DMS153 treated with DMSO at 0.1 percent for 48 hours (cell line): Measurements from ENCODE around the gene DBP.
"Not testable (repeated sequence)": the region's sequence is repeated elsewhere in the genome, so short reads cannot be mapped to it uniquely, and the experiment has no call there.

Source experiments
- DNase-seq: peaks from one replicate; lab custom pipeline; 2025; ENCODE audit not compliant: unreplicated experiment; lab: John Stamatoyannopoulos, UW

DBP gene

GRCh38 chr19:48636859-48637448 lies at the start of gene DBP:
Gene DBP, minus strand, starts transcription at chr19:48637379. Its CDS starts 385 bp downstream, at chr19:48636994.
- DNase-seq, result no peak

DNA sequence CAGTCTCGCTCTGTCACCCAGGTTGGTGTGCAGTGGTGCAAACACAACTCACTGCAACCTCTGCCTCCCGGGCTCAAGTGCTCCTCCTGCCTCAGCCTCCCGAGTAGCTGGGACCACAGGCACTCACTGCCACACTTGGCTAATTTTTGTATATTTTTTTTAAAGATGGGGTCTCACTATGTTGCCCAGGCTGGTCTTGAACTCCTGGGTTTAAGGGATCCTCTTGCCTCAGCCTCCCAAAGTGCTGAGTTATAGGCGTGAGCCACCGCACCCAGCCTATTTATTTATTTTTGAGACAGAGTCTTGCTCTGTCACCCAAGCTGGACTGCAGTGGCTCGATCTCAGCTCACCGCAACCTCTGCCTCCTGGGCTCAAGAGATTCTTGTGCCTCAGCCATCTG lies 49.5 kb upstream of the DBP start:
- DNase-seq, result not testable (repeated sequence)

GRCh38 chr19:48686088-48686487 lies 48.9 kb upstream of the DBP start:
- DNase-seq, result no peak

GRCh38 chr19:48685583-48685982 lies 48.4 kb upstream of the DBP start:
- DNase-seq, result no peak

GRCh38 chr19:48683349-48683748 lies 46.2 kb upstream of the DBP start:
- DNase-seq, result peak; percentile 47

GRCh38 chr19:48681127-48681470 lies 43.9 kb upstream of the DBP start:
- DNase-seq, result no peak

DNA sequence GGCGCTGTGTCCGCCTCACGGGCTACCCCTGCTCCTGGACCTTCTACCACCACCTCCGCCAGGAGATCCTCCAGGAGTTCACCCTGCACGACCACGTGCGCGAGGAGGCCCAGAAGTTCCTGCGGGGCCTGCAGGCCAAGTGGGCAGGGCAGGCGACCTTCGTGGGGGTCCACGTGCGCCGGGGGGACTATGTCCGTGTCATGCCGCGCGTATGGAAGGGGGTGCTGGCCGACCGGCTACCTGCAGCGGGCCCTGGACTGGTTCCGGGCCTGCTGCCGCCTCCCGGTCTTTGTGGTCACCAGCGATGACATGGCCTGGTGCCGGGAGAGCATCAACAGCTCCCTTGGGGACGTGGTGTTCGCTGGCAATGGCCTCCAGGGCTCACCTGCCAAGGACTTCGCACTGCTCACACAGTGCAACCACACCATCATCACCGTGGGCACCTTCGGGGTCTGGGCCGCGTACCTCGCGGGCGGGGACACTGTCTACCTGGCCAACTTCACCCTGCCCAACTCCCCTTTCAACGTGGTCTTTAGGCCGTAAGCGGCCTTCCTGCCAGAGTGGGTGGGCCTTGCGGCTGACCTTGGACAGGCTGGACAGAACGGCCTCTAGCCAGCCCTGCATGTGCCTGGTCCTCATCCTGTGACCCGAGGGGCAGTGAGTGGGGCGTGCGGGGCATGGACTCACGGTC lies 43.4 kb upstream of the DBP start:
- DNase-seq, result no peak

DNA sequence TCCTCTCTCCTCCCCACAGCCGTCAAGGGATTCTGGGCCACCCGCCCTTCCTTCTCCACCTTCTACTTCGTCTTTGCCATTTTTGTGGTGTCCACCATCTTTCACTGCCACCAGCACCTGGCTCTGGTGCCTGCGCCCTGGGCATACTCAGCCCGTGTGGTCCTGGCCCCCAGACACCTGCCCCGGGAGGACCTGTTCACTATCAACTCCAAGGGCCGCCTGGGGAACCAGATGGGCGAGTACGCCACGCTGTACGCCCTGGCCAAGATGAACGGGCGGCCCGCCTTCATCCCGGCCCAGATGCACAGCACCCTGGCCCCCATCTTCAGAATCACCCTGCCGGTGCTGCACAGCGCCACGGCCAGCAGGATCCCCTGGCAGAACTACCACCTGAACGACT lies 42.8 kb upstream of the DBP start:
- not testable (repeated sequence) for DNase-seq

DNA sequence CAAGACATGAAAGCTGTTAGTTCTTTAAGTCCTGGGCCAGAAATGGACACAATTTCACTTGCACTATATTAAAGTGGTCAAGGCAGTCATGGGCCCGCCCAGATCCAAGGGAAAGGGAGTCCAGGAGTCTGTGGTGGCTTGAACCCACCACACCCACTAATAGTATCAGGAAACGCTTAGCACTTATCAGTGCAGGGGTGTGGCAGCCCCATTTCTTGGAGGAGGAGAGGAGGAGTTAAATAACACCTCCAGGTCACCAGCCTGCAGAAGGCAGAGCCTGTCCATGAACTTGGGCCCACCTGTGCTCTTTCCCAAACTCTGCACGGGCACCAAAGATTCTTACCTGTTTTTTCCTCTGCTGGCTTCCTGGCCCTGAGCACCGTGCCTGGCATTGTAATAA lies 41.0 kb upstream of the DBP start:
- no peak for DNase-seq

- DNase-seq, result no peak
These were observed 39.7 kb upstream of the DBP start for GRCh38 chr19:48676887-48677286.

DNA sequence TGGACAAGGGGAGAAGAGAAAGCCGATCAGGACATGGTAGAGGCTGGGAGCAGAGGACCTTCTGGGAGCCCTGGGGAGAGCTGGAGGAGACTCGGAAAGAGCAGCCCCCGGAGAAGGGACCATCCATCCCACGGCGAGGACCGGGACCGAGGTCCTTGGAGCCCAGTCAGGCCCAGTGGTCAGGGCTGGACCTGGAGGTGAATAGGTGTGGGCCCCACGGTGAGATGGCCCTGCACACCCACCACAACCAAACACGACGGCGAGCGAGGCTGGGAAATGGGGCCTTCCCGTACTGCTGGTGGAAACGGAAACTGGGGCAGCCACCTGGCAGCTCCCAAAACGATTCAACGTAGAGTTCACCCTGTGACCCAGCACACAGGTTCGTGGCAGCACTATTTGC lies 39.3 kb upstream of the DBP start:
- no peak for DNase-seq

DNA sequence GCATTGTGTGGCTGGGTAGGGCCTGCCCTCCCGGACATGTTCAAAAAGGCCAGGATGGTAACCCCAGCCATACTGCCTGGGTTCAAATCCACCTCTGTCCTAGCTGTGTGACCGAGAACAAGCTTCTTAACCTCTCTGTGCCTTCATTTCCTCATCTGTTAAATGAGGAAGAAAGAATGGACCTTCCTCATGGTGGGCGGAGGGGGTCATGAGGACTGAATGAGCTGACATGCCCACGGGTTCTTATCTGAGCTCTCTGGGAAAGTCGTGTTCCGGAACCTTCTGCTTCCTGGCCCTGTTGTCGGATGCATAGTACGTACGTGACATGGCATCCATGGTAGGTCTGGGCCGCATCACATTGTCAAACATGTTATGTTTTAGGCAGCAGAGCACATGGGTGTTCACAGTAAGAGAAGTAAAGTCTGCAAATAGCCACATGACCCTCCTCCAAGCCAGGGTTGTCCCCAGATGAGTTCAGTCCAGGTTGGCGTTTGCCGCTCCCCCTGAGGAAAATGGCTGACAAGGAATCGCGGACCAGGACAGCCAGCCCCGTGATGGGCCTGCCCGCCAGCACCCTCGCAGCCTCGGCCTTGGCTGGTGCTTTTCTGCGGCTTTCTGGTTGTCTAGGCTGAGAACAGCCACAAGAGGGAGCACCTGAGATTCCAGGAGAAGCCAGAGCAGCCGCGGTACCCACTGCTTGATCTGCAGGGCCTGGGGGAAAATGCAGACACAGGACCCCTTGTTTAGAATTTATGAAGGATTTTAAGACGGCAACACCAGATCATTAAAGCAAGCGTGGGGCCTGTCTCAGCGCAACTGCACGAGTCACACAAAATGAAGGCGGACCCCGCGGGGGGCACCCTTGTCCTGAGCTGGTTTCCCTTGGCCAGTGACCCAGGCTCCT lies 38.0 kb upstream of the DBP start:
- DNase-seq, result peak; percentile 87

DNA sequence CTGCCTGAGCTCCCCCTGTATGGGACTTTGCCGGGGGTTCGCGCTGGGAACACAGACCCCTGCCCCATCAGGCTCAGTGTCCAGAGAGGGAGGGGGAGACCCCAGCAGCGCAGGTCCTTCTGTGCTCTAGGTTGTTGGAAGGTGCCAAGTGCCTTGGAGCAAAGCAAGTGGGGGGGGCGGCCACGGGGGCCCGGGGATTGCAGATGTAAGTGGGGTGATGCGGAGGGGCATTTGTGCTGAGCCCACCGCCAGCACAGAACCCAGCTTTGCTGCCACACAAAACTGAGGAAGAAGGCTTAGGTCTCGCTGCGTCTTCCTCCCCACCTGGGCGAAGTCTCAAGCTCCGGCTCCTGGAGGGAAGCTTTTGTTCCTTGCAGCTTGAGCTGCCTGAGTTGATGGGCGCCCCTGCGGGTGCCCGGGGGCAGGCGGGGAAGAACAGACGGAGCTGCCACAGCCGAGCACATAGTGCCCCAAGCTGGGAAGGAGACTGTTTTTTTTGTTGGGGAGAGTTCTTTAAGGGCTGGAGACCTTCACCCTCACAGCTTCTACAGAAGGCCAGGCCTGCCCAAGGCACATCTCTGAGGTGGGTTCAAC lies 37.1 kb upstream of the DBP start:
- no peak for DNase-seq

DNA sequence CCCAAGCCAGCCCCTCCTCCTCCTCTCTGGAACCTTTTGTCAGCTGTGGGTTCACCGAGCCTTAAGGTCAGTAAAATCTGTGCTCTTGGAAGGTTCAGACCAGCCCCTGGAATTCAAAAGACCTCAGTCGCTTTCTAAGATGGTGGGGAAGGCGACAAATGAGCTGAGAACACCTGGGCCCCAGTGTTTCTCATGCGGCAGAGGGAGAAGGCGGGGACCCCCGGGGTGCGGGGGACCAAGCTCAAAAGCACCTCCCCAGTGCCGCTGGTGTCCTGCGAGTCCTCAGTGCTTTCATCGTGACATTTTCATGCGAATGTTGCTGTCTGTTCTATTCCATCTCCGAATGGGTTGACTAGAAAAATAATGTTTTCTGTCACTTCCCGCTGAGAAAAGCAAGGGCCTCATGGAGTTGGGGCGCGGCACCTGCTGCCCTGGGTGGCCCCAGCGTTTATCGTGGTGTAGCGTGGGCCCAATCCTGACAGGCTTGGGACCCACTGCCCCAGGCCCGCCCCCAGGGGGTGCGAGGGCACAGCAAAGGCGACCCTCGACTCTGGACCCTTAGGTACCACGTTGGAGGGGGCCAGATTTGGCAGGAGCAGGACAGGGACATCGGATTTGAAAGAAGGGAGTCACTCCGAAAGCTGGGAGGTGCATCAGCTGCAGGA lies 36.4 kb upstream of the DBP start:
- DNase-seq, result no peak

DNA sequence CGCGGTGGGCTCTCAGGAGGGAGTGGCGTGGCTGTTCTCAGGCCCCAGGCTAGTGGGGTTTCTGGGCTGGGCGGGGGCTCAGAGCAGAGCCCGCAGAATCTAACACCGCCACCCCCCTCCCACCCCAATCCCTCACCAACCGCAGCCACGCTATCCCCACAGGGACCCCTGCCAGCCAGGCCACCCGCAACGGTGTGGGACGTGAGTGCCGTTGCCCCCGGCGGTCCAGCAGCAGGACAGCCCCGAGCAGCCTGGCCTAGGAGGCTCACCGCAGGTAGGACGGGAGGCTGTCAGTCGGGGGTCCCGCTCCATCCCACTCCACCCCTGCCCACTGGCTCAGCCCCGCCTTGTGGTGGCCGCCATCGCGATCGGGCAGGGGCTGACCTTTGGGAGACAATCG lies 35.8 kb upstream of the DBP start, which contains the start of gene NTN5:
TSS of gene NTN5 (minus strand) at position 24 of the 400 bp plus-strand sequence. CDS start 2,031 bp downstream, outside the sequence.
- no peak for DNase-seq

DNA sequence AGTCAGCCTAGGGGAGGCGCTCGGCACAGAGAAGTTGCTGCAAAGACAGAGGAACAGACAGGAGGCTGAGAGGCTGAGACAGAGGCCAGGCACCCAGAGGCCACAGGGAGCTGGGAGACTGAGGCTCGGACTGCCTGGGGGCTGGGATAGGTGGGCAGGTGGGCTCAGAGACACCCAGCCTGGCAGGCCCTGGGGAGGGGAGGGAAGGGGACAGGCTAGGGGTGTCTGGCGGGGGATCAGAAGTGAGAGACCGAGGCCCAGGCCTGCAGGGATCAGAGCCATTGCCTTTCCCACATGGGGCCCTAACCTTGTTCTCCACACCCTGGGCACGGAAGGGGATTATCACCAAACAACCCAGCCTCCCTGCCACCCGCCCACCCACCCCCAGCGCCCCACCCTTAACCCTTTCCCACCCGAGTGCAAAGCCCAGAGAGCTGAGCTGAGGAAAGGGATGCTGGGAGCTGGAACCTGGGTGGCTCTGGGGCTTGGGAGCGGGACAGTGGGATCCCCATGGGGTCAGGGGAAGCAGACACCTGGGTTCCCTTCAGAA lies 34.3 kb upstream of the DBP start:
- no peak for DNase-seq

DNA sequence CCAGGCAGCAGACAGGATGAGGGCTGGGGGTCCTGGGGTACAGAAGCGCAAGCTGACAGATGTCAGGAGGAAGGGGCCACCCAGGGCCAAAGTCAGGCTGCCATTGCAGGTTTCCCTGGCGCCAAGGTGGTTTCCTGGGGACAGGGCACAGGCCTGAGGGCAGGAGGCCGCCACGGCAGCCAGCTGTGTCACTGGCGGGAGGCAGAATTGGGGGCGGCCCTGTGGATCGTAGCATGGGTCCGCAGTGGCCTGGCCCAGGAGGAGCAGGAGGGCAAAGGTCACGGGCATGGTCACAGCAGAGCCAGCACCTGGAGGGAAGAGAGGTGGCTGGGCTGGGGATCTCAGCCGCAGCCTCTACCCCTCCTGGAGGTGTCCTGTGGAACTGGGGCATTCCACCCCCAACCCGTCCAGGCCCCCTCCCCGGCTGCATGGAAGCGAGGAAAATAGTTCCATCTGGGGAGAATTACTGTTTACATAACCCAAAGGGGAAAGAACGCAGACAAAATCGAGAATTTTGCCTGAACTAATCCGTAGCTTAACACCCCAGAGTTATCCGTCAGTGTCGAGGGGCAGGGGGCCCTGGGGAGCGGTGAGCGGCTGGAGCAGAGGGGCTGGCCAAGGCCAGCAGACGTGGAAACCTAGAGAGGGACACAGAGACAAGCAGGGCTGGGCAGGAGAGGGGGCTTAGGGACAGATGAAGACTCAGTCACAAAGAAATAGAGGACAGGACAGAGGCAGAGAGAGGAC lies 33.7 kb upstream of the DBP start:
- DNase-seq, result no peak

GRCh38 chr19:48669903-48670668 lies 32.9 kb upstream of the DBP start:
- no peak for DNase-seq

GRCh38 chr19:48668761-48669160 lies 31.6 kb upstream of the DBP start:
- DNase-seq, result no peak
